GM12878 (cell line): ENCODE measurements around the gene WNT9B. TPM values are rescaled to one million over a fixed set of nuclear protein-coding genes. Genes with fewer than 3 reads are reported as not detected.

Experiments
- ATAC-seq: fragments of 200-7000 bp; cut with Tn5 transposase; 3 replicates; pipeline ENCODE4 v1.9.1; 2020; ENCODE audit warnings: mild to moderate bottlenecking, moderate library complexity
- BruUV-seq: library from RNA; stranded (reverse); fragments of 400-500 nt; replicated peaks from 2 replicates; lab custom pipeline; 2021; lab: Mats Ljungman, UMichigan
- CTCF ChIA-PET: fragments of 300-600 bp; sonication (Branson Sonifier 250); formaldehyde crosslinking; extraction: SDS; loops from one replicate; lab custom pipeline; 2021; ENCODE audit warnings: inconsistent platforms; lab: Yijun Ruan, JAX
- POLR2A ChIA-PET: fragments of 350-600 bp; formaldehyde crosslinking; extraction: SDS; loops from one replicate; lab custom pipeline; 2021; ENCODE audit warnings: inconsistent platforms; lab: Charles Lee
- RAD21 ChIA-PET: fragments of 300-600 bp; sonication (Branson Sonifier 250); formaldehyde crosslinking; loops from one replicate; lab custom pipeline; 2023; ENCODE audit warnings: antibody characterized with exemption; ENCODE audit not compliant: unreplicated experiment; lab: Charles Lee
- SMC1A ChIA-PET: fragments of 300-600 bp; sonication (Branson Sonifier 250); formaldehyde crosslinking; loops from one replicate; lab custom pipeline; 2023; ENCODE audit not compliant: unreplicated experiment, uncharacterized antibody; lab: Charles Lee
- DNase-seq: peaks from one replicate; pipeline ENCODE4 v3.0.0-alpha.2; 2011; ENCODE audit warnings: low read depth, low spot score
- FAIRE-seq: peaks from 3 replicates; lab custom pipeline; 2011; peaks lifted over from hg19 to GRCh38; lab: Jason Lieb, UNC
- H2AFZ ChIP-seq: 2 replicates; pipeline ENCODE4 v1.6.0; 2011; ENCODE audit warnings: low read depth, low read length, control low read depth; ENCODE audit not compliant: control insufficient read depth
- H3K27ac ChIP-seq: 2 replicates; pipeline ENCODE4 v1.5.1; 2011; ENCODE audit warnings: control low read depth; ENCODE audit not compliant: control insufficient read depth, insufficient read depth
- H3K27me3 ChIP-seq, 2 experiments: replicated peaks in 1 of 2; 2 replicates each; pipeline versions ENCODE4 v1.6.0 to v1.6.1; 2011; ENCODE audit warnings: low read length in 1 of 2; ENCODE audit not compliant: control insufficient read depth in 2 of 2, insufficient read depth in 2 of 2
- H3K36me3 ChIP-seq, 2 experiments: 2 replicates each; pipeline ENCODE4 v1.5.1; 2011; ENCODE audit warnings: low read length in 1 of 2; ENCODE audit not compliant: control insufficient read depth in 2 of 2, insufficient read depth in 2 of 2
- H3K4me1 ChIP-seq: 2 replicates; pipeline ENCODE4 v1.6.1; 2011; ENCODE audit warnings: mild to moderate bottlenecking, low read length, moderate library complexity, mixed read lengths; ENCODE audit not compliant: control insufficient read depth, insufficient read depth
- H3K4me2 ChIP-seq: 2 replicates; pipeline ENCODE4 v1.6.0; 2011; ENCODE audit warnings: control low read depth; ENCODE audit not compliant: control insufficient read depth, insufficient read depth
- H3K4me3 ChIP-seq: fragments of 200-600 bp; sonication (generic); 2 replicates; pipeline ENCODE4 v1.5.1; 2016
- H3K79me2 ChIP-seq: 2 replicates; pipeline ENCODE4 v1.6.0; 2011; ENCODE audit warnings: low read length; ENCODE audit not compliant: control insufficient read depth, insufficient read depth
- H3K9ac ChIP-seq: 2 replicates; pipeline ENCODE4 v1.8.0; 2011; ENCODE audit warnings: low read length, control low read depth, mixed read lengths; ENCODE audit not compliant: control insufficient read depth, insufficient read depth
- H3K9me3 ChIP-seq: replicated peaks from 3 replicates; pipeline ENCODE4 v1.5.1; 2011; ENCODE audit warnings: mild to moderate bottlenecking, low read length; ENCODE audit not compliant: control insufficient read depth, insufficient read depth
- H4K20me1 ChIP-seq: 2 replicates; pipeline ENCODE4 v1.6.0; 2011; ENCODE audit not compliant: control insufficient read depth, insufficient read depth
- BCL11A ChIP-seq: IDR thresholded peaks from 2 replicates; pipeline ENCODE4 v1.6.1; 2011; ENCODE audit warnings: low read depth, low read length
- CHD2 ChIP-seq: IDR thresholded peaks from 2 replicates; pipeline ENCODE4 v1.6.1; 2011; ENCODE audit warnings: low read depth, low read length, improper control_type of control experiment, borderline replicate concordance
- DPF2 ChIP-seq: fragments of 450-650 bp; IDR thresholded peaks from 2 replicates; pipeline ENCODE4 v1.6.1; 2017; ENCODE audit warnings: mild to moderate bottlenecking
- EGR1 ChIP-seq, 2 experiments: IDR thresholded peaks; 1 replicate in 1 of 2; 2 replicates in 1 of 2; pipeline ENCODE4 v1.6.1; 2011 to 2012; ENCODE audit warnings: low read depth in 2 of 2, low read length in 2 of 2, borderline replicate concordance in 1 of 2, mild to moderate bottlenecking in 1 of 2, moderate library complexity in 1 of 2
- ESRRA ChIP-seq: IDR thresholded peaks from 2 replicates; pipeline ENCODE4 v1.6.1; 2012; ENCODE audit warnings: mild to moderate bottlenecking, low read length, improper control_type of control experiment
- FOS ChIP-seq: IDR thresholded peaks from 3 replicates; pipeline ENCODE4 v1.6.1; 2011; ENCODE audit warnings: borderline replicate concordance; ENCODE audit not compliant: insufficient read length; ENCODE audit errors: extremely low read depth
- MTA2 ChIP-seq: fragments of 450-650 bp; IDR thresholded peaks from 2 replicates; pipeline ENCODE4 v1.6.1; 2016; ENCODE audit warnings: low read depth, mild to moderate bottlenecking, moderate library complexity
- MYC ChIP-seq: IDR thresholded peaks from 2 replicates; pipeline ENCODE4 v1.6.1; 2011; ENCODE audit warnings: mild to moderate bottlenecking, low read length, moderate library complexity, inconsistent platforms; ENCODE audit not compliant: insufficient read depth, insufficient replicate concordance, insufficient read length, severe bottlenecking
- SPI1 ChIP-seq: IDR thresholded peaks from 2 replicates; pipeline ENCODE4 v1.6.1; 2011; ENCODE audit warnings: low read depth, mild to moderate bottlenecking, low read length, moderate library complexity, borderline replicate concordance; ENCODE audit not compliant: insufficient read depth
- TCF3 ChIP-seq: IDR thresholded peaks from 2 replicates; pipeline ENCODE4 v1.6.1; 2012; ENCODE audit warnings: low read depth, mild to moderate bottlenecking, low read length, borderline replicate concordance; ENCODE audit not compliant: insufficient read depth
- WGBS: methylation state at CpG from one replicate; pipeline ENCODE4 v1.1.6; 2016; ENCODE audit warnings: low lambda C conversion rate; ENCODE audit not compliant: insufficient replicate concordance, insufficient coverage; ENCODE audit errors: missing lambda C conversion rate; 5-methylcytosine and 5-hydroxymethylcytosine counted together
- in situ Hi-C: fragments of 300-500 bp; cut with MboI; formaldehyde crosslinking; loops from 9 replicates; pipeline ENCODE4 v1.14.3; 2018; ENCODE audit warnings: mixed read lengths
- intact Hi-C: fragments of 100-400 bp; cut with micrococcal nuclease; formaldehyde crosslinking; loops from one replicate; pipeline ENCODE4 v1.14.2; 2022; ENCODE audit not compliant: unreplicated experiment
- polyA plus RNA-seq, 11 experiments: library from polyadenylated mRNA; depleted of rRNA in 4 of 11; unstranded in 6 of 11; stranded (reverse) in 5 of 11; fragments of >200 nt; fragmentation: Nextera tagmentation in 4 of 11; fragmentation: Illumina TruSeq in 1 of 11; extraction: Ambion mirVana in 4 of 11; extraction: Trizol in 1 of 11; gene quantifications; 1 replicate in 1 of 11; 2 replicates in 10 of 11; pipeline versions ENCODE4 v1.2.1 to v1.2.3, GENCODE V29; 2011 to 2016; ENCODE audit warnings: inconsistent platforms in 2 of 11, missing spikeins in 2 of 11, low read depth in 1 of 11
- total RNA-seq, 4 experiments: library from RNA; depleted of rRNA in 3 of 4; stranded (reverse); fragments of >200 nt in 3 of 4; fragmentation: Illumina TruSeq in 1 of 4; extraction: Trizol in 1 of 4; gene quantifications; 2 replicates each; pipeline versions ENCODE4 v1.2.1 to v1.2.3, GENCODE V29; 2013 to 2021

WNT9B gene
- total and polyA plus RNA-seq, 10 of the 15 experiments (the other 5 are each of a cell fraction or from before 2014, with no cell fraction given) = not detected

GRCh38 chr17:46869296-46869695 lies 17.9 kb downstream of the WNT9B start:
- intact Hi-C loops = no loop called here

GRCh38 chr17:46869975-46870803 lies 18.8 kb downstream of the WNT9B start:
- in situ Hi-C loops (no loop called here), intact Hi-C loops (loop anchor here (10.0 kb wide), 1 partner anchor 45 kb away; no protein-coding TSS in a partner anchor)
- H3K9ac ChIP-seq = no peak overlapping the region
- ChIA-PET RAD21 (no interaction called here), POLR2A (no interaction called here), CTCF (no interaction called here), SMC1A (no interaction called here)
- WGBS = 13% methylated on average over 9 of the region's 9 CpGs
- ATAC-seq (no peak), FAIRE-seq (no peak), DNase-seq (no peak)
- no peaks in the 10 kb centered on the region for H3K36me3 ChIP-seq
- H3K4me2 ChIP-seq = no peak overlapping the region
- H3K4me1 ChIP-seq = no peaks in the 10 kb centered on the region
- no peak overlapping the region for H3K4me3 ChIP-seq
- no peak overlapping the region for H3K27ac ChIP-seq
- H3K27me3 ChIP-seq = no peaks in the 10 kb centered on the region; a peak in 1 of 4 replicates
- no peak for TF ChIP-seq CHD2
- no peak for TF ChIP-seq MTA2
- no peak for TF ChIP-seq TCF3
- no peak for TF ChIP-seq BCL11A
- no peak for TF ChIP-seq ESRRA
- H3K9me3 ChIP-seq = no peaks in the 10 kb centered on the region
- BruUV-seq = no TSS peak
- no peaks in the 10 kb centered on the region for H4K20me1 ChIP-seq
- H2AFZ ChIP-seq = no peak overlapping the region
- no peaks in the 10 kb centered on the region for H3K79me2 ChIP-seq

More at GRCh38 chr17:46869296-46869695, 17.9 kb downstream of the WNT9B start:
- FAIRE-seq (no peak), DNase-seq (no peak), ATAC-seq (no peak)
- WGBS = 38% methylated on average over 7 of the region's 7 CpGs
- ChIA-PET SMC1A (no interaction called here), POLR2A (no interaction called here), RAD21 (no interaction called here), CTCF (interaction anchor here (0.6 kb wide), 1 partner anchor 151 kb away, joined by 3 read pairs; no protein-coding TSS in a partner anchor)
- no TSS peak for BruUV-seq
- Histone ChIP-seq H3K4me2 (no peak overlapping the region), H3K9ac (no peak overlapping the region), H4K20me1 (no peaks in the 10 kb centered on the region), H3K27ac (no peak overlapping the region), H3K79me2 (no peaks in the 10 kb centered on the region), H3K4me1 (no peaks in the 10 kb centered on the region), H3K36me3 (no peaks in the 10 kb centered on the region), H3K4me3 (no peak overlapping the region), H3K27me3 (peaks cover 0 to 2% of the 10 kb centered on the region in 2 experiments; a peak in 2 of 4 replicates), H2AFZ (no peak overlapping the region), H3K9me3 (no peaks in the 10 kb centered on the region)
- in situ Hi-C loops = no loop called here
- TF ChIP-seq EGR1 (IDR thresholded peaks at IDR 0.05; ENCODE audit: borderline replicate concordance in 1 of 2, low read depth in 2 of 2, low read length in 2 of 2) (no peak), SPI1 (no peak), FOS (no peak), MYC (no peak), DPF2 (no peak)
